ENCODE measurements around the gene NPIPA5.
A peak's percentile ranks its signal among the peaks of the same experiment; 100 is the strongest.
"Not testable (repeated sequence)": the region's sequence is repeated elsewhere in the genome, so short reads cannot be mapped to it uniquely, and the experiment has no call there.

The NPIPA5 gene

DNA sequence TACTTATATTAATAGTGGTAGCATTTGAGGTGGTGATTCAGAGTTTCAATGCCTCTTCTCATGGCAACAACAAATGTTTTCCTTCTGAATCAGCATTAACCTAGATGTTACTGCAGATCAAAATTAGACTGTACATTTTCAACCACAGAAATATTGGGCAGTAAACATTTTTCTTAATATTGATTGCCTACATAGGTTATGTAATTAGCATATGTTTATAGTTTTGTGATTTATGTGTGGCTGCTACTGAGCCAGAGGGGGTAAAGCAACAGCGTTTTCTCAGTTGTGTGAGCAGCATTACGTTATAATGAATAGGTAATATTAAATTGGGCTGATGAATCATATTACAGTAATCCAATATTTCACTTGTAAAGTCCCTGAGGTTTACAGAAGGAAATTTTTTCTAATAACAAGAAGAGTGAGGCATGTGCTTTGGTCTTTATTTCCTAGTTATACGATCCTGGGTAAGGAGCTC, 37.5 kb upstream of the NPIPA5 start:
- TF ChIP-seq, protein P1, sequence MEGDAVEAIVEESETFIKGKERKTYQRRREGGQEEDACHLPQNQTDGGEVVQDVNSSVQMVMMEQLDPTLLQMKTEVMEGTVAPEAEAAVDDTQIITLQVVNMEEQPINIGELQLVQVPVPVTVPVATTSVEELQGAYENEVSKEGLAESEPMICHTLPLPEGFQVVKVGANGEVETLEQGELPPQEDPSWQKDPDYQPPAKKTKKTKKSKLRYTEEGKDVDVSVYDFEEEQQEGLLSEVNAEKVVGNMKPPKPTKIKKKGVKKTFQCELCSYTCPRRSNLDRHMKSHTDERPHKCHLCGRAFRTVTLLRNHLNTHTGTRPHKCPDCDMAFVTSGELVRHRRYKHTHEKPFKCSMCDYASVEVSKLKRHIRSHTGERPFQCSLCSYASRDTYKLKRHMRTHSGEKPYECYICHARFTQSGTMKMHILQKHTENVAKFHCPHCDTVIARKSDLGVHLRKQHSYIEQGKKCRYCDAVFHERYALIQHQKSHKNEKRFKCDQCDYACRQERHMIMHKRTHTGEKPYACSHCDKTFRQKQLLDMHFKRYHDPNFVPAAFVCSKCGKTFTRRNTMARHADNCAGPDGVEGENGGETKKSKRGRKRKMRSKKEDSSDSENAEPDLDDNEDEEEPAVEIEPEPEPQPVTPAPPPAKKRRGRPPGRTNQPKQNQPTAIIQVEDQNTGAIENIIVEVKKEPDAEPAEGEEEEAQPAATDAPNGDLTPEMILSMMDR (conservative IDR thresholded peaks at IDR 0.05; ENCODE audit: low read depth, low read length): no peak
- DNase-seq (ENCODE audit: low read depth): peak; percentile 45
- H3K4me3 ChIP-seq (ENCODE audit: low read depth, low read length): no peak overlapping the region

DNA sequence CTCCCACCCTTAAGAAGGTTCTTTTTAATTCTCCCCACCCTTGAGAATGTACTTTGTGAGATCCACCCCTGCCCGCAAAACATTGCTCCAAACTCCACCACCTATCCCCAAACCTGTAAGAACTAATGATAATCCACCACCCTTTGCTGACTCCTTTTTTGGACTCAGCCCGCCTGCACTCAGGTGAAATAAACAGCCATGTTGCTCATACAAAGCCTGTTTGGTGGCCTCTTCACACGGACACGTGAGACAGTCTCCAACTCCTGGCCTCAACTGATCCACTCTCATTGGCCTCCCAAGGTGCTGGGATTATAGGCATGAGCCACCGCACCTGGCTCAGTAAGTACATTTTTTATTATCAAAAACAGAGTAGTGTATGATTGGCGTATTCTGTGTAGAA, 31.4 kb upstream of the NPIPA5 start:
- DNase-seq (ENCODE audit: low read depth): not testable (repeated sequence)

DNA sequence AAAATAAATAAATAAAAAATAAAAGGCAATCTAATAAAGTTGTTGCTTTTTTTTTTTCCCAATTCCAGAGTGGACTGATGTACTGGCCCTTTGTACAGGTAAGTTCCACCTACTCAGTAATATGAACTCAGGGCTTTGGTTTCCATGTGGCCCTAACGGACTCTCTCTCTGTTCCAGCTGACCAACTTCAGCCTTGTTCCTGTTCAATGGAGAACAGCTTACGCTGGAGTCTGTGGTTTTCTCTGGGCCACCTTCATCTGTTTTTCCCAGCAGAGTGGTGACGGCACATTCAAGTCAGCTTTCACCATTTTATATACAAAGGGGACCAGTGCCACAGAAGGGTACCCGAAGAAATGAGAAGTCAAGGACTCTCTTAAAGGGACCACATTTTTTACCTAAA, 29.7 kb upstream of the NPIPA5 start:
- not testable (repeated sequence) for DNase-seq (ENCODE audit: low read depth); H3K4me3 ChIP-seq (ENCODE audit: low read depth, low read length)

More for the DNA sequence above, 31.4 kb upstream of the NPIPA5 start:
- H3K4me3 ChIP-seq (ENCODE audit: low read depth, low read length): not testable (repeated sequence)

DNA sequence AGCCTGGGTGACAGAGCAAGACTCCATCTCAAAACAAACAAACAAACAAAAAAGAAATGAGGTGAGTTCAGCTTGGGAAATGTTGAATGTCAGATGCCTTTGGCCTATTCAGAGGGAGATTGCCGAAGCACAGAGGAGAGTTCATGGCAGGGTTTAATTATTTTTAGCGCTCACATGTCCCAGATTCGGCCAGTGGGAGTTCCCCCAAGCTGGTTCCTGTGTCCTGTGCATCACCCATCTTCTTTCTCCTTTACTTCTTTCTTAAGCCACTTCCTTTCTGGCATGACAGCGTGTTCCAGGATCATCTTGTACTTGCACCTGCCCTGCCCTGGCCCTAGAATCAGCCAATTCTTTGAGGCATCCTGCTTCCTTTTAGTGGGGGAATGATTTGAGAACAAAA, 26.7 kb upstream of the NPIPA5 start:
- no peak overlapping the region for H3K4me3 ChIP-seq (ENCODE audit: low read depth, low read length)
- TF ChIP-seq, protein P1 (conservative IDR thresholded peaks at IDR 0.05; ENCODE audit: low read depth, low read length): no peak
- peak; percentile 36 for DNase-seq (ENCODE audit: low read depth)

DNA sequence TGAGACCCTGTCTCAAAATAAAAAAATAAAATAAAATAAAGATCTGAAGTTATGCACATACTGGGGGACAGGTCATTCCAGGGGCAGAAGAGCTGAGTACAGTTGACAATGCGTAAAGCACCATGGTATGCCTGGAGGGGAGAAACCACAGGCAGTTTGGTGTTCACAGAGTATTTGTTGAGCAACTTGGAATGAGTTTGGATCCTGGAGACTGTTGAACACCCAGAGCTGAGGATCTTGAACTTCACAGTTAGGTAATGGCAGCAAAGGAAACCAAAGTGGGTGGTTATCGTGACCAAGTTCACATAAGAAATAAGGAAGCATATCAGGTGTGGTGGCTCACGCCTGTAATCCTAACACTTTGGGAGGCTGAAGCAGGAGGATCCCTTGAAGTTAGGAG, 26.0 kb upstream of the NPIPA5 start:
- peak; percentile 30 for DNase-seq (ENCODE audit: low read depth)
- not testable (repeated sequence) for H3K4me3 ChIP-seq (ENCODE audit: low read depth, low read length)

DNA sequence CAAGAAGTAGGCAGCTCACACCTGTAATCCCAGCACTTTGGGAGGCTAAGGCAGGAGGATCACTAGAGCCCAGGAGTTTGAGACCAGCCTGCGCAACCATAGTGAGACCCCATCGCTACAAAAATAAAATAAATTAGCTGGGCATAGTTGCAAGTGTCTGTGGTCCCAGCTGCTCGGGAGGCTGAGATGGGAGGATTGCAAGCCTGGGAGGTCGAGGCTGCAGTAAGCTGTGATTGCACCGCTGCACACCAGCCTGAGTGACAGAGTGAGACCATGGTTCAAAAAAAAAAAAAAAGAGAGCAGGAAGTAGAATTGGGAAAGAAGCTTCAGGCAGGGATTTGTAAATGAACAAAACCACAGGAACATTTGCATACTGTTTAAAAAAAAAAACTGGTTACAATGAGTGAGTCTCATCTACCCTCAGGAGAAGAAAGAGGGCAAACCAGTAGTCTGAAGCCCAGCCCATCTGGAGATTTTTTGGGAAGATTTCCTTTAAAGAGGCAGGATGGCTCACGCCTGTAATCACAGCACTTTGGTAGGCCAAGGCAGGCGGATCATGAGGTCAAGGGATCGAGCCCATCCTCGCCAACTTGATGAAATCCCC, 25.4 kb upstream of the NPIPA5 start:
- TF ChIP-seq, protein P1 (conservative IDR thresholded peaks at IDR 0.05; ENCODE audit: low read depth, low read length): no peak
- no peak overlapping the region for H3K4me3 ChIP-seq (ENCODE audit: low read depth, low read length)
- DNase-seq (ENCODE audit: low read depth): peak; percentile 27

DNA sequence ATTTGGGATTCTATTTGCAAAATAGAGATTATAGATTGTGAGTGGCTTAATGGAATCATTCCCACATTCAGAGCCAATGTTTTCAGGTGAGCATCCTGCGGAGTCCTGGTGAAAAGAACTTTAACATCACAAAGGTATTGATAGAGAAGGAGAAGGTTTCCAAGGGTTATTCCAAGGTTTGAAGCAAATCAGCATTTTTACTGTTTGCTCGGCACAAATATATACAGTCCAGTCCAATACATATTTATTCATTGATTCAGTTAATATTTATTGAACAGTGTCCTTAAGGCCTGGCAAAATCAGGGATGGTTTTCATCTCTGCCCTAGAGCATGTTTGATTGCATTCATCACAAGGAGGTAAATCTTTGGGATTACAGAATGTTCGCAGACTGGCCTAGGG, 23.9 kb upstream of the NPIPA5 start:
- TF ChIP-seq, protein P1 (conservative IDR thresholded peaks at IDR 0.05; ENCODE audit: low read depth, low read length): no peak

DNA sequence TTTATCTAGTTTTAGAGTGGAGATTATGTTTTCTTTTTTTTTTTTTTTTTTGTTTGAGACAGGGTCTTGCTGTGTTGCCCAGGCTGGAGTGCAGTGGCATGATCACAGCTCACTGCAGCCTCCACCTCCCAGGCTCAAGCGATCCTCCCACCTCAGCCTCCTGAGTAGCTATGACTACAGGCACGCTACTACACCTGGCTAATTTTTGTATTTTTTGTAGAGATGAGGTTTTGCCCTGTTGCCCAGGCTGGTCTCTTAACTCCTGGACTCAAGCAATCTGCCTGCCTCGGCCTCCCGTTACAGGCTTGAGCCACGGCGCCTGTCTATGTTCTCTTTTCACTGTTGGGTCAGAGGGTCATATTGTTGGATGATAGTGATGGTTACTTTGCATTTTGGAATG, 22.2 kb upstream of the NPIPA5 start:
- not testable (repeated sequence) for H3K4me3 ChIP-seq (ENCODE audit: low read depth, low read length); DNase-seq (ENCODE audit: low read depth)

More for the DNA sequence above, 23.9 kb upstream of the NPIPA5 start:
- no peak for DNase-seq (ENCODE audit: low read depth)
- H3K4me3 ChIP-seq (ENCODE audit: low read depth, low read length): no peak overlapping the region

DNA sequence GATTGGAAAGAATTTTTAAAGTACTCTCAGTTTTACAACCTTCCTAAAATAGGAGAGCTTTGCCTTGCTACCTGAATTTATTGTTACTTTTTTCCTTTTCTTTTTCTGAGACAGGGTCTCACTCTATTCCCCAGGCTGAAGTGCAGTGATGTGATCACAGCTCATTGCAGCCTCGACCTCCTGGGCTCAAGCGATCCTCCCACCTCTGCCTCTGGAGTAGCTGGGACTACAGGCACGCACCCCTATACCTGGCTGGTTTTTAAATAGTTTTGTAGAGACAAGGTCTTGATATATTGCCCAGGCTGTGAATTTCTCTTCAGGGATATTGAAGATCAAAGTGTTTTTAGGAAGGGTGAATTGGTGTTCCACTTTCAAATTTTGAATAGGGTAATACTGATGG, 21.2 kb upstream of the NPIPA5 start:
- TF ChIP-seq, protein P1 (conservative IDR thresholded peaks at IDR 0.05; ENCODE audit: low read depth, low read length): no peak
- no peak overlapping the region for H3K4me3 ChIP-seq (ENCODE audit: low read depth, low read length)
- no peak for DNase-seq (ENCODE audit: low read depth)

Data from choroid plexus epithelial cell (primary cell).